CD4-positive, alpha-beta T cell (primary cell): Measurements from ENCODE around the gene GP1BA. TPM values are rescaled to one million over a fixed set of nuclear protein-coding genes. Genes with fewer than 3 reads are reported as not detected.

Source experiments
- ATAC-seq: fragments of 200-7000 bp; cut with Tn5 transposase; one replicate; pipeline ENCODE4 v1.10.0; 2022; ENCODE audit warnings: mild to moderate bottlenecking; ENCODE audit not compliant: poor library complexity
- CTCF ChIA-PET: fragments of 350-600 bp; sonication (Branson Sonifier 250); formaldehyde crosslinking; loops from one replicate; lab custom pipeline; 2021; ENCODE audit warnings: antibody characterized with exemption, inconsistent platforms; lab: Charles Lee
- POLR2A ChIA-PET: fragments of 350-600 bp; sonication (Branson Sonifier 250); formaldehyde crosslinking; loops from one replicate; lab custom pipeline; 2021; ENCODE audit warnings: antibody characterized with exemption, inconsistent platforms; lab: Charles Lee
- DNase-seq, 14 experiments: peaks; one replicate each; pipeline ENCODE4 v3.0.0-alpha.2; 2013 to 2020; ENCODE audit warnings: mixed read lengths in 2 of 14
- H3K27ac ChIP-seq, 2 donors: one replicate each; pipeline versions ENCODE4 v1.5.1 to v1.7.0; 2013; ENCODE audit warnings: low read length in 2 of 2, low read depth in 1 of 2, mild to moderate bottlenecking in 1 of 2
- H3K27me3 ChIP-seq, 2 experiments: 1 replicate in 1 of 2; 2 replicates in 1 of 2; pipeline versions ENCODE4 v1.6.1 to v1.7.0; 2013; ENCODE audit warnings: low read length in 2 of 2, control low read depth in 1 of 2, mild to moderate bottlenecking in 1 of 2, moderate library complexity in 1 of 2; ENCODE audit not compliant: insufficient read depth in 2 of 2, control insufficient read depth in 1 of 2
- H3K36me3 ChIP-seq: one replicate; pipeline ENCODE4 v1.6.1; 2013; ENCODE audit warnings: low read length, control low read depth; ENCODE audit not compliant: insufficient read depth
- H3K4me1 ChIP-seq: one replicate; pipeline ENCODE4 v1.6.1; 2013; ENCODE audit warnings: low read length, control low read depth; ENCODE audit not compliant: insufficient read depth
- H3K4me3 ChIP-seq: one replicate; pipeline ENCODE4 v1.5.1; 2013; ENCODE audit warnings: mild to moderate bottlenecking, low read length, moderate library complexity
- H3K9me3 ChIP-seq, 2 experiments: 1 replicate in 1 of 2; 2 replicates in 1 of 2; pipeline versions ENCODE4 v1.6.1 to v1.7.0; 2013; ENCODE audit warnings: low read length in 2 of 2, mild to moderate bottlenecking in 2 of 2, control low read depth in 1 of 2, moderate library complexity in 1 of 2; ENCODE audit not compliant: control insufficient read depth in 1 of 2, insufficient read depth in 1 of 2
- H3K27ac Mint-ChIP-seq: one replicate; pipeline ENCODE4 v1.8.0; 2020; ENCODE audit warnings: mixed read lengths
- H3K27me3 Mint-ChIP-seq: one replicate; pipeline ENCODE4 v1.8.0; 2021; ENCODE audit warnings: mixed read lengths
- H3K36me3 Mint-ChIP-seq: one replicate; pipeline ENCODE4 v1.8.0; 2021; ENCODE audit warnings: low read depth, mixed read lengths
- H3K4me1 Mint-ChIP-seq: one replicate; pipeline ENCODE4 v1.8.0; 2021; ENCODE audit warnings: low read depth, mixed read lengths
- H3K4me3 Mint-ChIP-seq: one replicate; pipeline ENCODE4 v1.8.0; 2020; ENCODE audit warnings: mild to moderate bottlenecking, mixed read lengths
- H3K9me3 Mint-ChIP-seq: one replicate; pipeline ENCODE4 v1.8.0; 2020; ENCODE audit warnings: mixed read lengths
- intact Hi-C, 2 experiments: fragments of 100-400 bp; cut with DNase I in 1 of 2; cut with micrococcal nuclease in 1 of 2; formaldehyde crosslinking; loops; one replicate each; pipeline versions ENCODE4 v1.15.1 to v1.9.0; 2023 to 2025; cut with DNase I, micrococcal nuclease
- total RNA-seq, 174 experiments: library from RNA in 2 of 174; stranded (reverse) in 2 of 174; gene quantifications; one replicate each; pipeline ENCODE4 v1.2.3 and lab custom pipeline; 2021 to 2026
- TF ChIP-seq, protein P1 (sequence below): fragments of 200-600 bp; IDR thresholded peaks from one replicate; pipeline ENCODE4 v1.8.0; 2022; ENCODE audit warnings: antibody characterized with exemption, mild to moderate bottlenecking

GP1BA gene
- total RNA-seq, 2 experiments from 2014 or later, result not detected

DNA sequence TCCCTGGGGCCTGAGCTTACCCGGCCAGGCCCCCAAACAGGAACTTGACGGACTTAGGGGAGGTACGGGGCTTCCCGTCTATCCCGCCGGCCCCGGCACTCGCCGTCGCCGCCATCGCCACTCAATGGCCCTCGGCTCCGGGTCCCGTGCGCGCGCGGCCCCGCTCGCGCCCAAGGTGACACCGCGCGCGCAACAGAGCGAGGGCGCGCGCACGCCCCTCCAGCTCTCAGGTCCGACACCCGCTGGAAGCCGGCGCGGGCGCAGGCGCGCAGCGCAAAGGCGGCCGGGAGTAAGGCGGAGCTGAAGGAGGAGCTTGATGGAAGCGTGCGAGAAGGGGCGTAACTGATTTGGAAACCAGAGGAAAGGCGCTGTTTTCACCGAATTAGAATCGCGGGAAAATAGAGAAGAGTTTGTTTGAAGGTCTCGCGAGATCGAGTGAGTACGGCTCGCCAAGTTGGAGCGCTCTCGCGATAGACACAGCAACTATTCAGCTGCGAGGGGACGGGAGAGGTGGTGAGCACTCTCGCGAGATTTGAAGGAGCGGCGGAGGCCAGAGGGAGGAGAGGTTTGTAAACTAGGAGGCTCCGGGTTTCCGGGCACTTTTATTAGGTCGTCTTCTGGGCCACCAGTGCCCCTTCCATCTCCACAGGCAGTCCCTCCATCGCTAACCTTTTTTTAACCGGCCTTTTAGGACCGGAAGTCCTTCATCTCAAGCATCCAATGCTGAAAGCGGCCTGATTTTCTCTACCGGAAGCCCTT is 7.9 kb downstream of the GP1BA start, which contains the start of the genes RNF167 and SLC25A11:
TSS of gene RNF167 (plus strand) at position 473 of the 759 bp plus-strand sequence. CDS start 642 bp downstream, outside the sequence.
TSS of gene SLC25A11 (minus strand) at position 251 of the 759 bp plus-strand sequence. CDS start at position 115, 136 bp downstream.
- Mint-ChIP-seq H3K36me3 (peaks cover 59% of the 10 kb centered on the region), H3K9me3 (no peaks in the 10 kb centered on the region), H3K4me1 (peaks cover 59% of the 10 kb centered on the region), H3K4me3 (peak within 1 kb of the TSS; percentile 99), H3K27me3 (no peaks in the 10 kb centered on the region), H3K27ac (peak within 1 kb of the TSS; percentile 90)
- TF ChIP-seq, protein P1, sequence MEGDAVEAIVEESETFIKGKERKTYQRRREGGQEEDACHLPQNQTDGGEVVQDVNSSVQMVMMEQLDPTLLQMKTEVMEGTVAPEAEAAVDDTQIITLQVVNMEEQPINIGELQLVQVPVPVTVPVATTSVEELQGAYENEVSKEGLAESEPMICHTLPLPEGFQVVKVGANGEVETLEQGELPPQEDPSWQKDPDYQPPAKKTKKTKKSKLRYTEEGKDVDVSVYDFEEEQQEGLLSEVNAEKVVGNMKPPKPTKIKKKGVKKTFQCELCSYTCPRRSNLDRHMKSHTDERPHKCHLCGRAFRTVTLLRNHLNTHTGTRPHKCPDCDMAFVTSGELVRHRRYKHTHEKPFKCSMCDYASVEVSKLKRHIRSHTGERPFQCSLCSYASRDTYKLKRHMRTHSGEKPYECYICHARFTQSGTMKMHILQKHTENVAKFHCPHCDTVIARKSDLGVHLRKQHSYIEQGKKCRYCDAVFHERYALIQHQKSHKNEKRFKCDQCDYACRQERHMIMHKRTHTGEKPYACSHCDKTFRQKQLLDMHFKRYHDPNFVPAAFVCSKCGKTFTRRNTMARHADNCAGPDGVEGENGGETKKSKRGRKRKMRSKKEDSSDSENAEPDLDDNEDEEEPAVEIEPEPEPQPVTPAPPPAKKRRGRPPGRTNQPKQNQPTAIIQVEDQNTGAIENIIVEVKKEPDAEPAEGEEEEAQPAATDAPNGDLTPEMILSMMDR, result no peak
- H3K36me3 ChIP-seq, result peaks cover 52% of the 10 kb centered on the region
- peak; percentile 91 to 100 (median 95) for DNase-seq
- peaks cover 66% of the 10 kb centered on the region for H3K4me1 ChIP-seq
- no peaks in the 10 kb centered on the region for H3K9me3 ChIP-seq
- POLR2A ChIA-PET, result interaction anchor here (0.6 to 6.2 kb wide), 33 partner anchors 9 to 797 kb away, joined by 3 to 195 read pairs (median 5); partner anchors contain the start of genes ARRB2, C17orf107, CAMTA2 and CHRNE
- peak within 1 kb of the TSS; percentile 100 for H3K4me3 ChIP-seq
- peak within 1 kb of the TSS; percentile 89 to 91 for H3K27ac ChIP-seq
- H3K27me3 ChIP-seq, result no peaks in the 10 kb centered on the region
- CTCF ChIA-PET, result interaction anchor here (1.1 to 2.0 kb wide), 7 partner anchors 27 to 499 kb away, joined by 3 to 14 read pairs (median 4); partner anchors contain the start of genes C17orf107, C1QBP, CAMTA2 and CHRNE
- intact Hi-C loops, result loop anchor here (1.0 to 5.0 kb wide), 7 partner anchors 8 to 59 kb away; partner anchors contain the start of genes SPAG7 (in 2 of the 2), CAMTA2 (in 1 of the 2), CHRNE (in 1 of the 2) and PFN1 (in 1 of the 2)
- ATAC-seq, result peak; percentile 83

DNA sequence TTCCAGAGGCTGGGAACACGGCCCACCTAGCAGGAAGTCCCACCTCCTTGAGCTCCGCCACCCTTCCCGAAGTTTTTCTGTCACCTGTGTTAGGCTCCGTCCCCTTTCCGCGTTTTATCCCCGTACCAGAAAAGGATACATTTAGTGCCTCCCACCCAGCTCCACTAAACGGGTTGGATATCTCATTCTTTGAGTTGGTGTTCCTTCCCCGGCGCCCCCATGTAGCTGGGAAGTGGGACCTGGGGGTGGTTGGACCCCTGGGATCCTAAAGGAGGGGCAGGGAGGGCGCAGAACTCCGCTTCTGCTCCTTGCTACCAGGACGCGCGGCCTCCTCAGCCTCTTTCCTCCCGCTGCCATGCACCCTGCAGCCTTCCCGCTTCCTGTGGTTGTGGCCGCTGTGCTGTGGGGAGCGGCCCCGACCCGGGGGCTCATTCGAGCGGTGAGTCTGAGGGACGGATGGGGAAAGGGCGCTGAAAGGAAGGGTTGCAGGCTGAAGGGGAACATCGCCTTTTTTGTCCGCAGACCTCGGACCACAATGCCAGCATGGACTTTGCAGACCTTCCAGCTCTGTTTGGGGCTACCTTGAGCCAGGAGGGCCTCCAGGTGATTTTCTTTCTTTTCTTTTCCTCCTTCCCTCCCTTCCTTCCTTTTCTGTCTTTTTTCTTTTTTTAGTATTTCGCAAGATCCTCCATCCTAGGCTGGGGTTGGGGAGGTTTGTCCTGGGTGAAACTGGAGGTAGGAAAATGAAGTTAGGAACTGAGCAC is 8.7 kb downstream of the GP1BA start:
- peaks cover 59% of the 10 kb centered on the region for H3K36me3 ChIP-seq
- Mint-ChIP-seq H3K27ac (peak overlapping the region; percentile 90), H3K9me3 (no peaks in the 10 kb centered on the region), H3K27me3 (no peaks in the 10 kb centered on the region), H3K4me3 (peak overlapping the region; percentile 99), H3K4me1 (peaks cover 66% of the 10 kb centered on the region), H3K36me3 (peaks cover 66% of the 10 kb centered on the region)
- ChIA-PET CTCF (interaction anchor here (1.1 to 2.0 kb wide), 7 partner anchors 27 to 498 kb away, joined by 3 to 14 read pairs (median 4); partner anchors contain the start of genes C17orf107, C1QBP, CAMTA2 and CHRNE), POLR2A (interaction anchor here (0.8 to 6.2 kb wide), 23 partner anchors 9 to 797 kb away, joined by 3 to 195 read pairs (median 7); partner anchors contain the start of genes ARRB2, C17orf107, CAMTA2 and CYB5D2)
- no peak for ATAC-seq
- peaks cover 74% of the 10 kb centered on the region for H3K4me1 ChIP-seq
- peak overlapping the region; percentile 89 to 91 for H3K27ac ChIP-seq
- H3K27me3 ChIP-seq, result no peaks in the 10 kb centered on the region
- peaks cover 0 to 1% of the 10 kb centered on the region in 2 experiments for H3K9me3 ChIP-seq
- TF ChIP-seq, protein P1, result no peak
- intact Hi-C loops, result loop anchor here (1.0 to 5.0 kb wide), 5 partner anchors 8 to 47 kb away; partner anchors contain the start of genes SPAG7 (in 2 of the 2), CAMTA2 (in 1 of the 2), CHRNE (in 1 of the 2) and PFN1 (in 1 of the 2)
- DNase-seq, result peak in 10 of 14 experiments; percentile 28 to 75 (median 48)
- peak overlapping the region; percentile 100 for H3K4me3 ChIP-seq

DNA sequence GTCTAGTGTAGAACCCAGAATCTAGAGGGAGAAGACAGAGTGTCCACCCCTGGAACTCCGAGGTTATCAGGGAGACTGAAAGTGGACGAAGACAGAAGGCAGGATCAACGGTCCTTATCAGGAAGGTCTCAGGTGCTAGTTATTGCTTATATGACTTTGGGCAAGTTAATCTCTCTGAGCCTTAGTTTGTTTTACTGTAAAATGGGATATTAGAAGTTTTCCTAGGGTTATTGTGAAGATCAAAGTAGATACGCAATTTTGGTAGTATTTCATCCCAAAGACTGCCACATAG is 9.2 kb downstream of the GP1BA start:
- Histone ChIP-seq H3K27me3 (no peaks in the 10 kb centered on the region), H3K27ac (peak overlapping the region; percentile 89 to 91), H3K36me3 (peaks cover 62% of the 10 kb centered on the region), H3K4me1 (peaks cover 79% of the 10 kb centered on the region), H3K4me3 (peak overlapping the region; percentile 100), H3K9me3 (peaks cover 0 to 3% of the 10 kb centered on the region in 2 experiments)
- Mint-ChIP-seq H3K27ac (peak overlapping the region; percentile 90), H3K27me3 (no peaks in the 10 kb centered on the region), H3K4me1 (peaks cover 72% of the 10 kb centered on the region), H3K4me3 (peak overlapping the region; percentile 99), H3K36me3 (peaks cover 68% of the 10 kb centered on the region), H3K9me3 (no peaks in the 10 kb centered on the region)
- TF ChIP-seq, protein P1, result no peak
- CTCF ChIA-PET, result no interaction called here
- DNase-seq (no peak), ATAC-seq (no peak)
- intact Hi-C loops, result loop anchor here in 1 of 2 experiments (2.0 to 5.0 kb wide), 3 partner anchors 26 to 46 kb away; partner anchors contain the start of genes CAMTA2, CHRNE and SPAG7
- POLR2A ChIA-PET, result interaction anchor here (1.8 to 6.2 kb wide), 5 partner anchors 8 to 41 kb away, joined by 5 to 195 read pairs (median 31); partner anchors contain the start of genes C17orf107, ENO3, PFN1 and SPAG7
